GM23248 (cell line): ENCODE data around the gene TOMM6.

Experiments used
- EZH2 ChIP-seq: fragments of 200-600 bp; sonication (generic); IDR thresholded peaks from 2 replicates; pipeline ENCODE4 v1.6.1; 2018; ENCODE audit warnings: antibody characterized with exemption, mild to moderate bottlenecking; ENCODE audit not compliant: insufficient read depth, poor library complexity, severe bottlenecking
- EZH2phosphoT487 ChIP-seq: fragments of 200-600 bp; sonication (generic); IDR thresholded peaks from 2 replicates; pipeline ENCODE4 v1.6.1; 2018; ENCODE audit warnings: antibody characterized with exemption, moderate library complexity, mild to moderate bottlenecking, low read depth; ENCODE audit not compliant: insufficient read depth

GRCh38 chr6:41774841-41775240 lies 12.7 kb upstream of the TOMM6 start:
- TF ChIP-seq EZH2 (no peak), EZH2phosphoT487 (no peak)
